Caco-2 (cell line): ENCODE results near the gene UBE2F. TPM values are rescaled to one million over a fixed set of nuclear protein-coding genes. Genes with fewer than 3 reads are reported as not detected.

Experiments used
- BruUV-seq: library from RNA; stranded (reverse); fragments of 400-500 nt; replicated peaks from 2 replicates; lab custom pipeline; 2021; lab: Mats Ljungman, UMichigan
- CTCF ChIA-PET: fragments of 300-600 bp; sonication (Branson Sonifier 250); formaldehyde crosslinking; loops from one replicate; lab custom pipeline; 2022; ENCODE audit warnings: antibody characterized with exemption; lab: Charles Lee
- POLR2A ChIA-PET: fragments of 300-600 bp; sonication (Branson Sonifier 250); formaldehyde crosslinking; loops from one replicate; lab custom pipeline; 2022; ENCODE audit warnings: antibody characterized with exemption; lab: Charles Lee
- DNase-seq, 2 experiments: peaks; one replicate each; pipeline versions ENCODE4 v3.0.0 to v3.0.0-alpha.2; 2020 to 2022
- H3K27me3 ChIP-seq: replicated peaks from 2 replicates; pipeline ENCODE4 v1.6.0; 2011; ENCODE audit warnings: low read length; ENCODE audit not compliant: control insufficient read depth, insufficient read depth
- H3K36me3 ChIP-seq: 2 replicates; pipeline ENCODE4 v1.5.1; 2011; ENCODE audit warnings: low read length; ENCODE audit not compliant: control insufficient read depth, insufficient read depth
- H3K4me1 ChIP-seq: fragments of 250-450 bp; sonication (Bioruptor Pico); 2 replicates; pipeline ENCODE4 v1.5.1; 2020; ENCODE audit warnings: mild to moderate bottlenecking
- H3K4me3 ChIP-seq: 2 replicates; pipeline ENCODE4 v1.5.1; 2011; ENCODE audit warnings: low read depth, mild to moderate bottlenecking, control low read depth, low read length
- H3K9me3 ChIP-seq: fragments of 250-450 bp; sonication (Bioruptor Pico); 2 replicates; pipeline ENCODE4 v1.5.1; 2020; ENCODE audit warnings: mild to moderate bottlenecking, moderate library complexity
- H3K27ac Mint-ChIP-seq: one replicate; pipeline ENCODE4 v1.8.0; 2022; ENCODE audit warnings: mixed read lengths; ENCODE audit not compliant: unreplicated experiment
- H3K27me3 Mint-ChIP-seq: one replicate; pipeline ENCODE4 v1.8.0; 2022; ENCODE audit warnings: mixed read lengths; ENCODE audit not compliant: insufficient read depth, unreplicated experiment
- H3K36me3 Mint-ChIP-seq: one replicate; pipeline ENCODE4 v1.8.0; 2022; ENCODE audit warnings: mild to moderate bottlenecking, mixed read lengths; ENCODE audit not compliant: insufficient read depth, unreplicated experiment
- H3K4me1 Mint-ChIP-seq: one replicate; pipeline ENCODE4 v1.8.0; 2022; ENCODE audit warnings: low read depth, mixed read lengths; ENCODE audit not compliant: unreplicated experiment
- H3K4me3 Mint-ChIP-seq: one replicate; pipeline ENCODE4 v1.8.0; 2022; ENCODE audit warnings: mild to moderate bottlenecking, moderate library complexity, mixed read lengths; ENCODE audit not compliant: unreplicated experiment
- H3K9me3 Mint-ChIP-seq: one replicate; pipeline ENCODE4 v1.8.0; 2022; ENCODE audit warnings: mixed read lengths; ENCODE audit not compliant: unreplicated experiment
- intact Hi-C: fragments of 100-400 bp; cut with micrococcal nuclease; formaldehyde crosslinking; loops from one replicate; pipeline ENCODE4 v1.10.0; 2022; ENCODE audit not compliant: unreplicated experiment
- total RNA-seq: library from RNA; stranded (reverse); gene quantifications from 2 replicates; pipeline ENCODE4 v1.2.3, GENCODE V29; 2022
- TF ChIP-seq, protein P1 (sequence below), 2 experiments: fragments of 200-600 bp in 1 of 2; IDR thresholded peaks; 1 replicate in 1 of 2; 2 replicates in 1 of 2; pipeline versions ENCODE4 v1.5.1 to v1.8.0; 2011 to 2022; ENCODE audit warnings: antibody characterized with exemption in 1 of 2, control low read depth in 1 of 2, inconsistent platforms in 1 of 2, low read depth in 1 of 2, low read length in 1 of 2, mild to moderate bottlenecking in 1 of 2, moderate library complexity in 1 of 2; ENCODE audit not compliant: insufficient read depth in 1 of 2, severe bottlenecking in 1 of 2, unreplicated experiment in 1 of 2

The UBE2F gene
- total RNA-seq, 1 experiment from 2014 or later: 38.9 TPM

DNA sequence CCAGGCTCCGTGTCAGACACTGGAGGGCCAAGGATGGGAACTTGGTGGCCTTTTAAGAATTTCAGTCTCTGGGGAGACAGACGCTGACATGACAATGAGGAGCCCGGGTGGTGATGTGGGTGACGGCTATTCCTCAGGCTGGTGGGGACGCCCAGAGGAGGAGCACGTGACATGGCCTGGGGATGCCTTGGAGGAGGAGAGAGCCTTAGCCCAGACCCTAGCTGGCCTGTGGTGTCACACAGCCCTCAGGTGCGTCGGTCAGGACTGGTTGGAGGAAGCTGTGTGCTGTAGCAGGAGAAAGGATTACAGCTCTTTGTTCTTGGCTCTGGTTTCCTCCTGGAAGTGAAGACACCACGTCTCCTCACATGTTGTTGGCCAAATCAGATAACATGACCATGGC, 54.0 kb downstream of the UBE2F start:
- intact Hi-C loops: no loop called here
- no peaks in the 10 kb centered on the region for H3K9me3 Mint-ChIP-seq
- Histone ChIP-seq H3K27me3 (no peaks in the 10 kb centered on the region), H3K4me3 (no peak overlapping the region), H3K4me1 (no peaks in the 10 kb centered on the region), H3K9me3 (no peaks in the 10 kb centered on the region), H3K36me3 (no peaks in the 10 kb centered on the region)
- CTCF ChIA-PET: no interaction called here
- BruUV-seq: no TSS peak
- no peak for DNase-seq
- POLR2A ChIA-PET: no interaction called here
- no peaks in the 10 kb centered on the region for H3K4me1 Mint-ChIP-seq
- no peaks in the 10 kb centered on the region for H3K27me3 Mint-ChIP-seq
- TF ChIP-seq, protein P1, sequence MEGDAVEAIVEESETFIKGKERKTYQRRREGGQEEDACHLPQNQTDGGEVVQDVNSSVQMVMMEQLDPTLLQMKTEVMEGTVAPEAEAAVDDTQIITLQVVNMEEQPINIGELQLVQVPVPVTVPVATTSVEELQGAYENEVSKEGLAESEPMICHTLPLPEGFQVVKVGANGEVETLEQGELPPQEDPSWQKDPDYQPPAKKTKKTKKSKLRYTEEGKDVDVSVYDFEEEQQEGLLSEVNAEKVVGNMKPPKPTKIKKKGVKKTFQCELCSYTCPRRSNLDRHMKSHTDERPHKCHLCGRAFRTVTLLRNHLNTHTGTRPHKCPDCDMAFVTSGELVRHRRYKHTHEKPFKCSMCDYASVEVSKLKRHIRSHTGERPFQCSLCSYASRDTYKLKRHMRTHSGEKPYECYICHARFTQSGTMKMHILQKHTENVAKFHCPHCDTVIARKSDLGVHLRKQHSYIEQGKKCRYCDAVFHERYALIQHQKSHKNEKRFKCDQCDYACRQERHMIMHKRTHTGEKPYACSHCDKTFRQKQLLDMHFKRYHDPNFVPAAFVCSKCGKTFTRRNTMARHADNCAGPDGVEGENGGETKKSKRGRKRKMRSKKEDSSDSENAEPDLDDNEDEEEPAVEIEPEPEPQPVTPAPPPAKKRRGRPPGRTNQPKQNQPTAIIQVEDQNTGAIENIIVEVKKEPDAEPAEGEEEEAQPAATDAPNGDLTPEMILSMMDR (IDR thresholded peaks at IDR 0.05; ENCODE audit: insufficient read depth in 1 of 2, low read depth in 1 of 2, low read length in 1 of 2, severe bottlenecking in 1 of 2, unreplicated experiment in 1 of 2): no peak
- H3K4me3 Mint-ChIP-seq: no peak overlapping the region
- H3K27ac Mint-ChIP-seq: no peak overlapping the region
- peaks cover 10% of the 10 kb centered on the region for H3K36me3 Mint-ChIP-seq

DNA sequence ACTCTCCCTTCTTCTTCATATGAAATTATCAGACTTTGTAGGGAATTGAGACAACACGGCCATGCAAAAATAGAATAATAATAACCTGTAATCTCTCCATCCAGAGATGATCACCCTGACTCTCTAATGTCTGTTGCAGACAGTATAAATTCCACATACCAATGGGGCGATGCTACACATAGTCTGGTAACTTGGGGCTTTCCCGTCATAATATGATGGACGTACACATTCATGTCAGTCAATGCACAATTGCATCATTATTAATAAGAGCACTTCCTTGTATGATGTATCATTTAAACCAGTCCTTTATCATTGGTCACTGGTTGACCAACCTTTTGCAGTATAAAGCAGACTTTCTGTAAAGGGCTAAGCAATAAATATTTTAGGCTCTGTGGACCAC, 54.5 kb downstream of the UBE2F start:
- Mint-ChIP-seq H3K27me3 (no peaks in the 10 kb centered on the region), H3K36me3 (peaks cover 11% of the 10 kb centered on the region), H3K4me3 (no peak overlapping the region), H3K27ac (no peak overlapping the region), H3K4me1 (no peaks in the 10 kb centered on the region), H3K9me3 (no peaks in the 10 kb centered on the region)
- intact Hi-C loops: no loop called here
- Histone ChIP-seq H3K4me1 (no peaks in the 10 kb centered on the region), H3K4me3 (no peak overlapping the region), H3K9me3 (no peaks in the 10 kb centered on the region), H3K27me3 (no peaks in the 10 kb centered on the region), H3K36me3 (no peaks in the 10 kb centered on the region)
- CTCF ChIA-PET: no interaction called here
- no peak for DNase-seq
- BruUV-seq: no TSS peak
- TF ChIP-seq, protein P1 (IDR thresholded peaks at IDR 0.05; ENCODE audit: insufficient read depth in 1 of 2, low read depth in 1 of 2, low read length in 1 of 2, severe bottlenecking in 1 of 2, unreplicated experiment in 1 of 2): no peak
- POLR2A ChIA-PET: no interaction called here

DNA sequence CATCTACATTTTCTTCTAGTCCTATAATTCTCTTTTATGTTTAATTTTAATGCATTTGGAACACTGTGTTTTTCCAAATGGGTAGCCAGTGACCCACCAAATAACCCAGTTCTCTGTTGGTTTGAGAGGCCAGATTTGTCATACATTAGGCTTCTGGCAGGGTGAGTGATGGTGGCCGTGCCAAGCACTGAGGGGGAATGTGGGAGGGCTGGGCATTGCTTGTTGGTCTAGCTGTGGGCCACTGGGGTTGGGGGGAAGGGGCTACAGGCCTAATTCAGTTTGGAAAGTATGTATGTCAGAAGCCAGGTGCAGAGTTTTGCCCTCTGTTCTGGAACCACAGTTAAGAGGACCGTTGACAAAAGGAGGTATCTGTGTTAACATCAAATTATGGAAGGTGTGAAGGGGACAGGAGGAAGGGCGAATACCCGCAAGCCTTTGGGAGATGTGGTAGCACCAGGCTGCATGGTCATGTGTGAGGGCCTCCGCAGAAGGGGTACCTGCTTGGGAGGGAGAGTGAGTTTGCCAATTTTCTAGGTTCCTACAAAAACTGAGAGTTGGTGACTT, 55.9 kb downstream of the UBE2F start:
- DNase-seq: no peak
- TF ChIP-seq, protein P1 (IDR thresholded peaks at IDR 0.05; ENCODE audit: insufficient read depth in 1 of 2, low read depth in 1 of 2, low read length in 1 of 2, severe bottlenecking in 1 of 2, unreplicated experiment in 1 of 2): no peak
- Mint-ChIP-seq H3K4me3 (no peak overlapping the region), H3K9me3 (no peaks in the 10 kb centered on the region), H3K27me3 (no peaks in the 10 kb centered on the region), H3K27ac (no peak overlapping the region), H3K36me3 (peaks cover 18% of the 10 kb centered on the region), H3K4me1 (no peaks in the 10 kb centered on the region)
- CTCF ChIA-PET: no interaction called here
- Histone ChIP-seq H3K9me3 (no peaks in the 10 kb centered on the region), H3K36me3 (no peaks in the 10 kb centered on the region), H3K4me3 (no peak overlapping the region), H3K27me3 (no peaks in the 10 kb centered on the region), H3K4me1 (no peaks in the 10 kb centered on the region)
- POLR2A ChIA-PET: no interaction called here
- intact Hi-C loops: no loop called here
- no TSS peak for BruUV-seq
